ENCODE data around the gene MUC20. TPM values are rescaled to one million over a fixed set of nuclear protein-coding genes. Genes with fewer than 3 reads are reported as not detected.
"Not testable (repeated sequence)": the region's sequence is repeated elsewhere in the genome, so short reads cannot be mapped to it uniquely, and the experiment has no call there.

The MUC20 gene
- total and polyA plus RNA-seq, 4 donors = 2.6 to 28.3 (median 7.9) TPM

- Histone ChIP-seq H3K4me1 (ENCODE audit: control insufficient read depth, insufficient read depth, low read length) (peaks cover 3% of the 10 kb centered on the region), H3K27me3 (ENCODE audit: control insufficient read depth, insufficient read depth, low read length) (no peaks in the 10 kb centered on the region), H3K9me3 (ENCODE audit: control insufficient read depth, insufficient read depth, low read length) (no peaks in the 10 kb centered on the region), H3K27ac (ENCODE audit: low read depth, low read length) (no peak overlapping the region), H3K36me3 (ENCODE audit: control insufficient read depth, insufficient read depth, low read length) (peaks cover 15% of the 10 kb centered on the region), H3K4me3 (ENCODE audit: low read depth, low read length) (no peak overlapping the region)
- no peak for DNase-seq (ENCODE audit: low read depth in 4 of 6, low spot score in 6 of 6)
- WGBS (ENCODE audit: insufficient coverage) = 87% methylated on average over 18 of the region's 18 CpGs
Measured at GRCh38 chr3:195729476-195730251, 8.9 kb downstream of the MUC20 start.

GRCh38 chr3:195731356-195731905 lies 10.7 kb downstream of the MUC20 start:
- peaks cover 19% of the 10 kb centered on the region for H3K36me3 ChIP-seq (ENCODE audit: control insufficient read depth, insufficient read depth, low read length)
- no peak for DNase-seq (ENCODE audit: low read depth in 4 of 6, low spot score in 6 of 6)
- 70% methylated on average over 11 of the region's 11 CpGs for WGBS (ENCODE audit: insufficient coverage)

GRCh38 chr3:195732940-195733339 lies 12.2 kb downstream of the MUC20 start:
- DNase-seq (ENCODE audit: low read depth in 4 of 6, low spot score in 6 of 6) = no peak
- Histone ChIP-seq H3K4me3 (ENCODE audit: low read depth, low read length) (no peak overlapping the region), H3K9me3 (ENCODE audit: control insufficient read depth, insufficient read depth, low read length) (no peaks in the 10 kb centered on the region), H3K27ac (ENCODE audit: low read depth, low read length) (no peak overlapping the region), H3K36me3 (ENCODE audit: control insufficient read depth, insufficient read depth, low read length) (peaks cover 19% of the 10 kb centered on the region), H3K4me1 (ENCODE audit: control insufficient read depth, insufficient read depth, low read length) (peaks cover 3% of the 10 kb centered on the region), H3K27me3 (ENCODE audit: control insufficient read depth, insufficient read depth, low read length) (no peaks in the 10 kb centered on the region)
- WGBS (ENCODE audit: insufficient coverage) = 70% methylated on average over 12 of the region's 12 CpGs

More at GRCh38 chr3:195731356-195731905, 10.7 kb downstream of the MUC20 start:
- no peaks in the 10 kb centered on the region for H3K9me3 ChIP-seq (ENCODE audit: control insufficient read depth, insufficient read depth, low read length)
- H3K4me1 ChIP-seq (ENCODE audit: control insufficient read depth, insufficient read depth, low read length) = peaks cover 3% of the 10 kb centered on the region
- H3K27ac ChIP-seq (ENCODE audit: low read depth, low read length) = no peak overlapping the region
- no peaks in the 10 kb centered on the region for H3K27me3 ChIP-seq (ENCODE audit: control insufficient read depth, insufficient read depth, low read length)
- H3K4me3 ChIP-seq (ENCODE audit: low read depth, low read length) = no peak overlapping the region

- H3K9me3 ChIP-seq (ENCODE audit: control insufficient read depth, insufficient read depth, low read length) = no peaks in the 10 kb centered on the region
Measured at GRCh38 chr3:195735036-195735695, 14.4 kb downstream of the MUC20 start.

GRCh38 chr3:195736866-195737490 lies 16.2 kb downstream of the MUC20 start:
- Histone ChIP-seq H3K9me3 (ENCODE audit: control insufficient read depth, insufficient read depth, low read length) (no peaks in the 10 kb centered on the region), H3K27ac (ENCODE audit: low read depth, low read length) (no peak overlapping the region), H3K27me3 (ENCODE audit: control insufficient read depth, insufficient read depth, low read length) (no peaks in the 10 kb centered on the region), H3K36me3 (ENCODE audit: control insufficient read depth, insufficient read depth, low read length) (peaks cover 10% of the 10 kb centered on the region), H3K4me1 (ENCODE audit: control insufficient read depth, insufficient read depth, low read length) (peaks cover 3% of the 10 kb centered on the region), H3K4me3 (ENCODE audit: low read depth, low read length) (no peak overlapping the region)
- DNase-seq (ENCODE audit: low read depth in 4 of 6, low spot score in 6 of 6) = no peak
- 78% methylated on average over 8 of the region's 12 CpGs for WGBS (ENCODE audit: insufficient coverage)

More at GRCh38 chr3:195735036-195735695, 14.4 kb downstream of the MUC20 start:
- DNase-seq (ENCODE audit: low read depth in 4 of 6, low spot score in 6 of 6) = no peak
- Histone ChIP-seq H3K36me3 (ENCODE audit: control insufficient read depth, insufficient read depth, low read length) (peaks cover 15% of the 10 kb centered on the region), H3K27ac (ENCODE audit: low read depth, low read length) (no peak overlapping the region), H3K4me1 (ENCODE audit: control insufficient read depth, insufficient read depth, low read length) (peaks cover 3% of the 10 kb centered on the region), H3K4me3 (ENCODE audit: low read depth, low read length) (no peak overlapping the region), H3K27me3 (ENCODE audit: control insufficient read depth, insufficient read depth, low read length) (no peaks in the 10 kb centered on the region)
- WGBS (ENCODE audit: insufficient coverage) = 69% methylated on average over 15 of the region's 16 CpGs

- not testable (repeated sequence) for H3K27me3 ChIP-seq (ENCODE audit: control insufficient read depth, insufficient read depth, low read length); H3K4me1 ChIP-seq (ENCODE audit: control insufficient read depth, insufficient read depth, low read length); H3K36me3 ChIP-seq (ENCODE audit: control insufficient read depth, insufficient read depth, low read length); DNase-seq (ENCODE audit: low read depth in 4 of 6, low spot score in 6 of 6); H3K27ac ChIP-seq (ENCODE audit: low read depth, low read length); H3K9me3 ChIP-seq (ENCODE audit: control insufficient read depth, insufficient read depth, low read length); H3K4me3 ChIP-seq (ENCODE audit: low read depth, low read length)
- WGBS (ENCODE audit: insufficient coverage) = 75% methylated on average over 1 of the region's 6 CpGs
Measured at GRCh38 chr3:195737782-195738181, 17.0 kb downstream of the MUC20 start.

GRCh38 chr3:195738274-195739044 lies 17.7 kb downstream of the MUC20 start:
- no peaks in the 10 kb centered on the region for H3K4me1 ChIP-seq (ENCODE audit: control insufficient read depth, insufficient read depth, low read length)
- 94% methylated on average over 10 of the region's 14 CpGs for WGBS (ENCODE audit: insufficient coverage)
- DNase-seq (ENCODE audit: low read depth in 4 of 6, low spot score in 6 of 6) = no peak
- H3K27ac ChIP-seq (ENCODE audit: low read depth, low read length) = no peak overlapping the region
- no peaks in the 10 kb centered on the region for H3K9me3 ChIP-seq (ENCODE audit: control insufficient read depth, insufficient read depth, low read length)
- H3K36me3 ChIP-seq (ENCODE audit: control insufficient read depth, insufficient read depth, low read length) = peaks cover 4% of the 10 kb centered on the region
- no peaks in the 10 kb centered on the region for H3K27me3 ChIP-seq (ENCODE audit: control insufficient read depth, insufficient read depth, low read length)
- no peak overlapping the region for H3K4me3 ChIP-seq (ENCODE audit: low read depth, low read length)

- peaks cover 4% of the 10 kb centered on the region for H3K36me3 ChIP-seq (ENCODE audit: control insufficient read depth, insufficient read depth, low read length)
- no peak for DNase-seq (ENCODE audit: low read depth in 4 of 6, low spot score in 6 of 6)
- no peak overlapping the region for H3K27ac ChIP-seq (ENCODE audit: low read depth, low read length)
- 93% methylated on average over 4 of the region's 13 CpGs for WGBS (ENCODE audit: insufficient coverage)
- H3K4me3 ChIP-seq (ENCODE audit: low read depth, low read length) = no peak overlapping the region
- no peaks in the 10 kb centered on the region for H3K4me1 ChIP-seq (ENCODE audit: control insufficient read depth, insufficient read depth, low read length)
- no peaks in the 10 kb centered on the region for H3K9me3 ChIP-seq (ENCODE audit: control insufficient read depth, insufficient read depth, low read length)
- H3K27me3 ChIP-seq (ENCODE audit: control insufficient read depth, insufficient read depth, low read length) = no peaks in the 10 kb centered on the region
Measured at GRCh38 chr3:195739561-195740111, 18.9 kb downstream of the MUC20 start.

- H3K4me3 ChIP-seq (ENCODE audit: low read depth, low read length) = no peak overlapping the region
- WGBS (ENCODE audit: insufficient coverage) = 70% methylated on average over 2 of the region's 4 CpGs
Measured at GRCh38 chr3:195744437-195744836, 23.7 kb downstream of the MUC20 start.

More at GRCh38 chr3:195744437-195744836, 23.7 kb downstream of the MUC20 start:
- no peaks in the 10 kb centered on the region for H3K9me3 ChIP-seq (ENCODE audit: control insufficient read depth, insufficient read depth, low read length)
- no peak overlapping the region for H3K27ac ChIP-seq (ENCODE audit: low read depth, low read length)
- no peak for DNase-seq (ENCODE audit: low read depth in 4 of 6, low spot score in 6 of 6)
- H3K36me3 ChIP-seq (ENCODE audit: control insufficient read depth, insufficient read depth, low read length) = peaks cover 9% of the 10 kb centered on the region
- peaks cover 5% of the 10 kb centered on the region for H3K27me3 ChIP-seq (ENCODE audit: control insufficient read depth, insufficient read depth, low read length)
- peaks cover 3% of the 10 kb centered on the region for H3K4me1 ChIP-seq (ENCODE audit: control insufficient read depth, insufficient read depth, low read length)

Measured in spinal cord (tissue), 10 donors.